Fibroblast of mammary gland (primary cell): ENCODE measurements around the gene GRID2.

Experiments
- DNase-seq: peaks from one replicate; pipeline ENCODE4 v3.0.0-alpha.2; 2010; ENCODE audit warnings: low read depth
- H3K4me3 ChIP-seq: 2 replicates; pipeline ENCODE4 v1.5.1; 2011; ENCODE audit warnings: low read depth, mild to moderate bottlenecking, low read length, moderate library complexity; ENCODE audit not compliant: control insufficient read depth
- CTCF ChIP-seq: conservative IDR thresholded peaks from 2 replicates; pipeline ENCODE4 v1.5.1; 2011; ENCODE audit warnings: low read depth, low read length, inconsistent platforms; ENCODE audit not compliant: control insufficient read depth, insufficient read depth

Gene GRID2

GRCh38 chr4:92791871-92792440 lies 488.2 kb downstream of the GRID2 start:
- H3K4me3 ChIP-seq = no peak overlapping the region
- TF ChIP-seq CTCF = no peak
- DNase-seq = no peak

GRCh38 chr4:92809381-92809780 lies 505.6 kb downstream of the GRID2 start:
- H3K4me3 ChIP-seq = no peak overlapping the region
- DNase-seq = no peak
- TF ChIP-seq CTCF = no peak

- no peak overlapping the region for H3K4me3 ChIP-seq
- no peak for DNase-seq
- TF ChIP-seq CTCF = no peak
These were observed 508.9 kb downstream of the GRID2 start for GRCh38 chr4:92812652-92813051.

- TF ChIP-seq CTCF = no peak
- DNase-seq = no peak
- no peak overlapping the region for H3K4me3 ChIP-seq
These were observed 510.9 kb downstream of the GRID2 start for GRCh38 chr4:92814677-92815076.

- DNase-seq = no peak
- no peak overlapping the region for H3K4me3 ChIP-seq
These were observed 521.5 kb downstream of the GRID2 start for GRCh38 chr4:92825256-92825655.

GRCh38 chr4:92825791-92826190 lies 522.0 kb downstream of the GRID2 start:
- DNase-seq = no peak
- no peak for TF ChIP-seq CTCF
- no peak overlapping the region for H3K4me3 ChIP-seq

More at GRCh38 chr4:92825256-92825655, 521.5 kb downstream of the GRID2 start:
- no peak for TF ChIP-seq CTCF

GRCh38 chr4:92830771-92831170 lies 527.0 kb downstream of the GRID2 start:
- DNase-seq = no peak
- H3K4me3 ChIP-seq = no peak overlapping the region
- TF ChIP-seq CTCF = no peak
